Measurements from ENCODE around the gene SEMA3G. TPM values are rescaled to one million over a fixed set of nuclear protein-coding genes. Genes with fewer than 3 reads are reported as not detected.

The SEMA3G gene
- polyA plus RNA-seq, 1 donor (not counting 4 experiments of a cell fraction or from before 2014, with no cell fraction given): 0.07 TPM

DNA sequence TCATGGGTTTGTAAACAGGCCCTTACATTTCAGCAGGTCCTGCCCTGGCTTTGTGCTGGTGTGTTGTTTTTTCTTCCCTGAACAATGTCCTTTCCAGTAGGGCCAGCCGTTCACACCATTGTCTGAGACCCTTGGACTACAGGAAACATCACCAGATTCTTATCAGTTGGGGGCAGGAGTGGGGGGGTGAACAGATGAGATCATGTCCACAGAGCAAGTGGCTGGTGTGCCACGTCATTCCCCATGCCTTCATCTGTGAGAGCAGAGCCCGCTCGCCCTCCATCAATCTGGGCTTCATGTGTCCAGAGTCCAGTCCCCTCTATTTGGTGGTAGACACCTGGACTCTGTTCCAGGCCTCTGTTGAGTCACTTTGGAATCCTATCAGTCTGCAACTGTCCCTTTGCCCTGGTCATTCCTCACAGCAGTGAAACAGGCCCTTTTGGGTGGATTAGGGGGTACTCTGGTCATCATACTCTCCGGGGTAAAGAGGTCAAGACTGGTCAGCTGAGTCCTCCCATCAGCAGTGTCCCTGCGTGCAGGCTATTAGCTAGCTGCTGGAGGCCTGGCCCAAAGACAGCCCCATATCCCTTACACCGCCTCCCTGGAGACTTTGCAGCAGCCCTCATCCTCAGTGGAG is 15.0 kb downstream of the SEMA3G start:
- DNase-seq (ENCODE audit: low read depth, low spot score): no peak
- dilution Hi-C loops (cut with MboI; ENCODE audit: extremely low pct_ligation_motif_present, low sequenced_read_pairs): no loop called here
- H3K9me3 ChIP-seq (ENCODE audit: control insufficient read depth, low read depth, low read length): no peaks in the 10 kb centered on the region

DNA sequence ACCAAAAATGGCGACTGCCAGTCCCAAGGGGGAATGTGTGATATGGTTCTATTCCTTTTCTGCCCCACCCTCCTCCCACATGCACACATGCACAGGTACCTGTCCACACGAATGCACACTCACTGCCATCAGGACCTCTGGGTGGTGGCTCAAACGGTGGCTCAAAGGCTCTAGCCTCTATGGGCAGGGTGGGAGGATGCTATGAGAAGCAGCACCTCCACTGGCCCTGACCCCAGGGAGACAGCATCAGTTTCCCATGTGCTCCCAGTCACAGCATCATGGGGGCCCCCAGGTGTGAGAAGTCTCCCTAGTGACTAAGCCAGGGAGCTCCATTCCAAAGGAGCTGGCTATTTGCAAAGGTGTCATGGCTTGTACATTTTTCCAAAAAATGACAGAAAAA is 15.9 kb downstream of the SEMA3G start:
- Histone ChIP-seq H3K27ac (ENCODE audit: control insufficient read depth, insufficient read depth, low read length) (no peak overlapping the region), H3K36me3 (ENCODE audit: control insufficient read depth in 2 of 2, extremely low read depth in 1 of 2, insufficient read depth in 2 of 2, low read length in 2 of 2) (no peaks in the 10 kb centered on the region)
- dilution Hi-C loops (cut with MboI; ENCODE audit: extremely low pct_ligation_motif_present, low sequenced_read_pairs): no loop called here

More for the DNA sequence above, 15.0 kb downstream of the SEMA3G start:
- Histone ChIP-seq H2AFZ (ENCODE audit: control insufficient read depth, low read length) (no peak overlapping the region), H3K9me1 (ENCODE audit: control insufficient read depth, extremely low read depth, insufficient read depth, low read length) (no peaks in the 10 kb centered on the region), H3K4me1 (ENCODE audit: control insufficient read depth, extremely low read depth, insufficient read depth, low read length) (peaks cover 13% of the 10 kb centered on the region), H3K27me3 (ENCODE audit: control insufficient read depth, extremely low read depth, insufficient read depth, low read length) (no peaks in the 10 kb centered on the region), H3K79me2 (ENCODE audit: control insufficient read depth, insufficient read depth, low read length) (no peaks in the 10 kb centered on the region), H3K4me2 (ENCODE audit: control insufficient read depth, extremely low read depth, insufficient read depth, low read depth, low read length) (no peak overlapping the region), H3K9ac (ENCODE audit: control insufficient read depth, extremely low read depth, insufficient read depth, low read length) (no peak overlapping the region), H3K36me3 (ENCODE audit: control insufficient read depth in 2 of 2, extremely low read depth in 1 of 2, insufficient read depth in 2 of 2, low read length in 2 of 2) (no peaks in the 10 kb centered on the region), H4K20me1 (ENCODE audit: control insufficient read depth, extremely low read depth, insufficient read depth, low read length) (no peaks in the 10 kb centered on the region), H3K4me3 (ENCODE audit: control insufficient read depth in 2 of 3, extremely low read depth in 1 of 3, insufficient read depth in 2 of 3, low read depth in 1 of 3, low read length in 3 of 3) (no peak overlapping the region), H3K27ac (ENCODE audit: control insufficient read depth, insufficient read depth, low read length) (no peak overlapping the region)
- no peak for TF ChIP-seq EZH2 (IDR thresholded peaks at IDR 0.05; ENCODE audit: low read length)
- TF ChIP-seq, protein P1, sequence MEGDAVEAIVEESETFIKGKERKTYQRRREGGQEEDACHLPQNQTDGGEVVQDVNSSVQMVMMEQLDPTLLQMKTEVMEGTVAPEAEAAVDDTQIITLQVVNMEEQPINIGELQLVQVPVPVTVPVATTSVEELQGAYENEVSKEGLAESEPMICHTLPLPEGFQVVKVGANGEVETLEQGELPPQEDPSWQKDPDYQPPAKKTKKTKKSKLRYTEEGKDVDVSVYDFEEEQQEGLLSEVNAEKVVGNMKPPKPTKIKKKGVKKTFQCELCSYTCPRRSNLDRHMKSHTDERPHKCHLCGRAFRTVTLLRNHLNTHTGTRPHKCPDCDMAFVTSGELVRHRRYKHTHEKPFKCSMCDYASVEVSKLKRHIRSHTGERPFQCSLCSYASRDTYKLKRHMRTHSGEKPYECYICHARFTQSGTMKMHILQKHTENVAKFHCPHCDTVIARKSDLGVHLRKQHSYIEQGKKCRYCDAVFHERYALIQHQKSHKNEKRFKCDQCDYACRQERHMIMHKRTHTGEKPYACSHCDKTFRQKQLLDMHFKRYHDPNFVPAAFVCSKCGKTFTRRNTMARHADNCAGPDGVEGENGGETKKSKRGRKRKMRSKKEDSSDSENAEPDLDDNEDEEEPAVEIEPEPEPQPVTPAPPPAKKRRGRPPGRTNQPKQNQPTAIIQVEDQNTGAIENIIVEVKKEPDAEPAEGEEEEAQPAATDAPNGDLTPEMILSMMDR (optimal IDR thresholded peaks at IDR 0.05 in 1 of 3, IDR thresholded peaks at IDR 0.05 in 1 of 3, conservative IDR thresholded peaks at IDR 0.05 in 1 of 3; ENCODE audit: extremely low read depth in 1 of 3, insufficient read depth in 2 of 3, low read length in 3 of 3): no peak
- FAIRE-seq: no peak

More for the DNA sequence above, 15.9 kb downstream of the SEMA3G start:
- no peaks in the 10 kb centered on the region for H3K79me2 ChIP-seq (ENCODE audit: control insufficient read depth, insufficient read depth, low read length)
- no peaks in the 10 kb centered on the region for H3K9me3 ChIP-seq (ENCODE audit: control insufficient read depth, low read depth, low read length)
- DNase-seq (ENCODE audit: low read depth, low spot score): no peak
- TF ChIP-seq EZH2 (IDR thresholded peaks at IDR 0.05; ENCODE audit: low read length): no peak
- TF ChIP-seq, protein P1 (optimal IDR thresholded peaks at IDR 0.05 in 1 of 3, IDR thresholded peaks at IDR 0.05 in 1 of 3, conservative IDR thresholded peaks at IDR 0.05 in 1 of 3; ENCODE audit: extremely low read depth in 1 of 3, insufficient read depth in 2 of 3, low read length in 3 of 3): no peak
- H3K27me3 ChIP-seq (ENCODE audit: control insufficient read depth, extremely low read depth, insufficient read depth, low read length): no peaks in the 10 kb centered on the region
- H3K4me1 ChIP-seq (ENCODE audit: control insufficient read depth, extremely low read depth, insufficient read depth, low read length): peaks cover 8% of the 10 kb centered on the region
- H2AFZ ChIP-seq (ENCODE audit: control insufficient read depth, low read length): no peak overlapping the region
- H3K9me1 ChIP-seq (ENCODE audit: control insufficient read depth, extremely low read depth, insufficient read depth, low read length): no peaks in the 10 kb centered on the region
- peak overlapping the region; percentile 6 for H3K4me2 ChIP-seq (ENCODE audit: control insufficient read depth, extremely low read depth, insufficient read depth, low read depth, low read length)
- H3K4me3 ChIP-seq (ENCODE audit: control insufficient read depth in 2 of 3, extremely low read depth in 1 of 3, insufficient read depth in 2 of 3, low read depth in 1 of 3, low read length in 3 of 3): no peak overlapping the region
- FAIRE-seq: no peak
- H4K20me1 ChIP-seq (ENCODE audit: control insufficient read depth, extremely low read depth, insufficient read depth, low read length): no peaks in the 10 kb centered on the region
- H3K9ac ChIP-seq (ENCODE audit: control insufficient read depth, extremely low read depth, insufficient read depth, low read length): no peak overlapping the region
